Raji (cell line): ENCODE results near the gene RSPH9.

Experiments used
- POLR2A ChIP-seq: IDR thresholded peaks from 2 replicates; pipeline ENCODE4 v1.6.1; 2011; ENCODE audit warnings: low read depth, low read length, control low read depth; ENCODE audit not compliant: insufficient read depth

RSPH9 gene

GRCh38 chr6:43644940-43645612, at the start of gene RSPH9:
TSS of gene RSPH9 (plus strand) at chr6:43645036. CDS start at chr6:43645099, 63 bp downstream.
- no peak for TF ChIP-seq POLR2A

GRCh38 chr6:43600595-43600994, 44.2 kb upstream of the RSPH9 start:
- no peak for TF ChIP-seq POLR2A

- no peak for TF ChIP-seq POLR2A
Measured at GRCh38 chr6:43604174-43604573, 40.7 kb upstream of the RSPH9 start.

GRCh38 chr6:43606019-43606418, 38.8 kb upstream of the RSPH9 start:
- no peak for TF ChIP-seq POLR2A

- TF ChIP-seq POLR2A, result no peak
Measured at GRCh38 chr6:43608310-43608763, 36.5 kb upstream of the RSPH9 start.

GRCh38 chr6:43608807-43609206, 36.0 kb upstream of the RSPH9 start:
- TF ChIP-seq POLR2A, result no peak

- TF ChIP-seq POLR2A, result no peak
Measured at GRCh38 chr6:43609402-43609801, 35.4 kb upstream of the RSPH9 start.

GRCh38 chr6:43610431-43610830, 34.4 kb upstream of the RSPH9 start:
- TF ChIP-seq POLR2A, result no peak

- no peak for TF ChIP-seq POLR2A
Measured at GRCh38 chr6:43613721-43614395, 31.0 kb upstream of the RSPH9 start.

- no peak for TF ChIP-seq POLR2A
Measured at GRCh38 chr6:43614396-43614730, 30.5 kb upstream of the RSPH9 start.

GRCh38 chr6:43616725-43617472, 27.9 kb upstream of the RSPH9 start:
- no peak for TF ChIP-seq POLR2A

GRCh38 chr6:43621078-43621835, 23.6 kb upstream of the RSPH9 start:
- TF ChIP-seq POLR2A, result no peak

- no peak for TF ChIP-seq POLR2A
Measured at GRCh38 chr6:43621836-43622180, 23.0 kb upstream of the RSPH9 start.

GRCh38 chr6:43622541-43622940, 22.3 kb upstream of the RSPH9 start:
- no peak for TF ChIP-seq POLR2A
